GM18499 (cell line): Measurements from ENCODE around the gene NANOGP8.
"Not testable (repeated sequence)": the region's sequence is repeated elsewhere in the genome, so short reads cannot be mapped to it uniquely, and the experiment has no call there.

Experiments
- ATAC-seq: cut with Tn5 transposase; IDR thresholded peaks from one replicate; pipeline ENCODE4 v1.9.1; 2021; ENCODE audit warnings: moderate number of reproducible peaks; ENCODE audit not compliant: insufficient read depth, unreplicated experiment

The NANOGP8 gene, protein sequence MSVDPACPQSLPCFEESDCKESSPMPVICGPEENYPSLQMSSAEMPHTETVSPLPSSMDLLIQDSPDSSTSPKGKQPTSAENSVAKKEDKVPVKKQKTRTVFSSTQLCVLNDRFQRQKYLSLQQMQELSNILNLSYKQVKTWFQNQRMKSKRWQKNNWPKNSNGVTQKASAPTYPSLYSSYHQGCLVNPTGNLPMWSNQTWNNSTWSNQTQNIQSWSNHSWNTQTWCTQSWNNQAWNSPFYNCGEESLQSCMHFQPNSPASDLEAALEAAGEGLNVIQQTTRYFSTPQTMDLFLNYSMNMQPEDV

DNA sequence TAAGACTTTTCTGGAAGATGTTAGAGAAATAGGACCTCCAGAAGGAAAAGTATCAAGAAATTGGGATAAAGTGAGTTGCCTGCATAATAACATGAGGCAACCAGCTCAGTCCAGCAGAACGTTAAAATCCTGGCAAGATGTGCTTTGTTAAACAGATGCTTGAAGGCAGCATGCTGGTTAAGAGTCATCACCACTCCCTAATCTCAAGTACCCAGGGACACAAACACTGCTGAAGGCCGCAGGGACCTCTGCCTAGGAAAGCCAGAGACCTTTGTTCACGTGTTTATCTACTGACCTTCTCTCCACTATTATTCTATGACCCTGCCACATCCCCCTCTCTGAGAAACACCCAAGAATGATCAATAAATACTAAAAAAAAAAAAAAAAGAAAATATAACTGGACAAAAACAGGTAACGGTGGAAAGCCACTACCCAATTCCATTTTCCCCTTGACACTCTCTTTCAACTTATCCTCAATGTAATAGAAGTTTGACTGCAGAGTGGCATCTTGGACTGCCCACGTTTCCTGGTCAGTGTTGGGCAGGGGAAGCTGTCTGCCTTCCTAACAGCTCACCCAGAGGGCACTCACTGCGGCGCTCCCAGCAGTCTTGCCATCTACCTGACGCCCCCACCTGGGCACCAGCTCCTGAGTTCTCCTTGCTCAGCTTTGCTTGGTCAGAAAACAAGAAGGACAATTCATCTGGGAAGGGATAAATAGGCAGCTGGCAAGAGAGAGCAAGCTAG lies at the start of gene NANOGP8:
NANOGP8 (minus strand) TSS at position 120 of the 744 bp plus-strand sequence. CDS start 185 bp downstream, outside the sequence.
- ATAC-seq: not testable (repeated sequence)

DNA sequence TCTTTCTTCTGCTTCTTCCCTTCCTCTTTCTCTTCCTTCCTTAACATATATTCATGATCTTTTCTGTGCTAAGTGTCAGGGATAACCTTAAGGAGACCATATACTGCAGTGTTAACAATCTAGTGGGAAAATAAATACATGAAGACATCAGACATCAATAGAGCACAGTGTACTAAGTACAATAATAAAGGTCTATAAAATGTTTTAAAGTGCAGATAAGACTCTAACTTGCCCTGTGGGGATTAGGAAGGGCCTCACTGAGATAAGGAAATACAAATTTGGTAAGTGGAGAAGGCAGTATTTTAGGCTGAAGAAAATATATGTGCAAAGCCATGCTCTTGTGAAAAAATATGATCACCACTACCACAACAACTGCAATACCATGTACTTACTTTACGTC lies 49.2 kb upstream of the NANOGP8 start:
- no peak for ATAC-seq

- no peak for ATAC-seq
These were observed 45.1 kb upstream of the NANOGP8 start for GRCh38 chr15:35130245-35130644.

DNA sequence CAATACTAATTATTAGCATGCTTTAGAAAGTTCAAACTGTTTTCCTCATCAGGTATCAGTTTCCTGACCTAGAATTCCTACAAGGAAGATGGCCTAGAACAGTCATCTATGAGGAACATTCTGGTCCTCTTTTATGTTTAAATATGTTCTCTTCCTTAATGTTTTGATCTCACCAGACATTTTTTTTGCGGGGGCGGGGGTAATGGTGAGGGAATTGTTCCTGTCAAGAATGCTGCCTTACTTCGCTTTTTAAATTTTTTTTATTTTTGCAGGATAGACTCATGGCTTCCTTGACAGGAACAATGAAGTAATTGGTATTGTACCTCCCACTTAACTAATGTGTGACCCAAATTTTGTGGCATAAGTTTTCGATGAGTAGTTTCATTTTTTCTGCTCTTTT lies 44.3 kb upstream of the NANOGP8 start:
- ATAC-seq: no peak

DNA sequence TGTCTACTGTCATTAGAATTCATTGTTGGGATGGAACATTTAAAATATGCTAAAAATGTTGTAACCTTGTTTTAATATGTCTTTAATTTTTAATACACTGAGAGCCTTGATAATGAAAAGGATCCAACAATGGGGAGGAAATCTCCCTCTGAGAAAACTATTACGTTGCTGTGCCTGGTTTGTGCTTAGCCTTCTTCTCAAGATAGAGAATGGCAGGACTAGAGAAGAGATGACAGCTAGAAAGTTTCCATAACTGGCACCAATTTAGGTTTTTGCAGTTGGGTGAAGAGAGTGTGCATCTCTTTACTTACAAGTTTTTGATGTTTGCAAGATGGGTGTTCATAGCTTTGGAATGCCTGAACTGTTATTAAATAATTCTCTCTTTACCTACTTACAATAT lies 42.6 kb upstream of the NANOGP8 start:
- no peak for ATAC-seq

GRCh38 chr15:35126236-35126635 lies 41.1 kb upstream of the NANOGP8 start:
- ATAC-seq: no peak

GRCh38 chr15:35123743-35124142 lies 38.6 kb upstream of the NANOGP8 start:
- ATAC-seq: no peak

DNA sequence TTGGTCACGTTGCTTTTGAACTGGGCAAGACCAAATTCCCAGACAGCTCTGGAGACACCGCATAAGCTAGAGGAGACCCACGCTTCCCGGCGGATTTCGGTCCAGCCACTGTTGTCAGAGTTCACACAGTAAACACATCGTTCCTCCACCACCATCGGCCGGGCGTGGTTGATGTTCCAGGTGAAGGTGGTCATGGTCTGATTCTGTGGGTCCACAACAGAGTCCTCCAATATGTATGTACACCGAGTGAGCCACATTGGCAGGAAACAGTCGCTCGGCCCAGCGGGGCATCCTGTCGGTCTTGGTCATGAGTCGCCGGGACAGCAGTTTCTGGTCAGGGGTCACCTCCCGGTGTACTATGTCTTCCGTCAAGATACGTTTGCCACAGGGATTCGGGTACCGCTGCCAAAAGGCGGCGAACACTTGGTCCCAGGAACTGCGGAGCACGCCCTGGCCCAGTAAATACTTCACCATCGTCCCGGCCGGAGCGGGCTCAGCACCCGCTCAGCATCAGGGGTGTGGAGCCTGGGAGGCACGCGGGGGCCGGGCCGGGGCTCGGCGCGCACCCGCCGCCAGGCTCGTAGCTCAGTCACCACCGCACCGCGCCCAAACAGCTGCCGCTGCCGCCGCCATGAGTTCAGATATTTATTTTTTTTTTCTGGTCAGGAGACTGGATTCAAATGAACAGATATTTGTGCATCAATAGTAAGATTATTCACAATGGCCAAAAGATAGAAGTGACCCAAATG lies 36.7 kb upstream of the NANOGP8 start:
- ATAC-seq: no peak

GRCh38 chr15:35120173-35120572 lies 35.1 kb upstream of the NANOGP8 start:
- no peak for ATAC-seq

GRCh38 chr15:35118960-35119359 lies 33.9 kb upstream of the NANOGP8 start:
- no peak for ATAC-seq

GRCh38 chr15:35117543-35118265 lies 32.6 kb upstream of the NANOGP8 start:
- ATAC-seq: no peak

DNA sequence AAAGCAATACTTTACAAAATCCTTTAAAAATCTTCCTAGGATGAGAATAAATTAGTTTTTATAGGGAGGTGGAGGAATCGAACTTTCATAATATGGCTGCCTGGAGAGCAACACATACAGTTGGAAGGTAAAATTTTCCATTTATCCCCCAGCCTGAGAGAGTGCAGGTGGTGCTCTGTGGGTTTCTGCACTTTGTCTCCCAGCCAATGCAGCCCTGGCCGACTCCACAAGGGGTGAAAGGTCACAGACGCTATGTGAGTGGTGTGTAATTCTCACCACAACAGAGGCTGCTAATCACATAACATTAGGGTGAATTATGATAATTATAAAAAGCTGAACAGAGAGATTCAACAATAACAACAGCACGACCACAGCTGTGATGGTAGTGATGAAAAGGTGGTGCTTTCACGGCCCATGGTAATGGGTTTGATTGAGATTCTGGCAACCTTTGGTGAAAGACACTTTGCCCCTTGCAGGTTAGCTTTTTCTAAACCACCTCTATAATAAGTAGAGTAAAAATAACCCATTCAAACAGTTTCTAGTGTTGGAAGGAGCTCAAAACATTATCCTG lies 30.1 kb upstream of the NANOGP8 start:
- no peak for ATAC-seq

DNA sequence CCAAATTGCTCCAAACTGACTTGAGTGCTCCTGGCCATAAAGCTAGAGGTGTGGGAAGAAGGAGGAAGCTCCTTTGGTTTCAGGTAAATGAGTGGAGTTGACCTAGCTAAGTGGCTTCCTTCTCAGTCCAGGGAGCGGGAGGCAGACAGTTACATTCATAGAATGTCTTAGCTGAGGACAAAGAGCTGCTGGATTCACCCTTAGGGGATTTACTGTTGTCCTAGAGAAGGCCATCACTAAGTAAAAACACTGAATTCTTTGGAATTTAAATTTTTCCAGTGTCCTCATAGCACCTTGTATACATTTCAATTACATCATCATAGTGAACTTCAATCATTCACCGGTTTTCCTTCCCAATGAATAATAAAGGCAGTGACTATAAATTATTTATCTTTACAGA lies 27.3 kb upstream of the NANOGP8 start:
- ATAC-seq: no peak

DNA sequence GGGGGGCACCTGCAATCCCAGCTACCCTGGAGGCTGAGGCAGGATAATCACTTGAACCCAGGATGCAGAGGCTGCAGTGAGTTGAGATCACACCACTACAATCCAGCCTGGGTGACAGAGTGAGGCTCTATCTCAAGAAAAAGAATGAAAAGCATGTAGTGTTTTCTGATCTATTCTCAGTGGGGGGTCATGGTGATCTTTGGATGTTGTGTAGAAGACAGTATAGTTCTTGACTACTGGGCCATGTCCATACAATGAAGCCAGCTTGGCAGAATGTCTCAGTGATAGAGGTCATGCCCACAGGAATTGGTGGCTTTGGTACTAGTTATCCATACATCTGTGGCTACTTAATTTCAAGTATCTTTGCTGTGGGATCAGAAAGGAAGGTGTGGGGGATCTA lies 26.8 kb upstream of the NANOGP8 start:
- ATAC-seq: no peak

DNA sequence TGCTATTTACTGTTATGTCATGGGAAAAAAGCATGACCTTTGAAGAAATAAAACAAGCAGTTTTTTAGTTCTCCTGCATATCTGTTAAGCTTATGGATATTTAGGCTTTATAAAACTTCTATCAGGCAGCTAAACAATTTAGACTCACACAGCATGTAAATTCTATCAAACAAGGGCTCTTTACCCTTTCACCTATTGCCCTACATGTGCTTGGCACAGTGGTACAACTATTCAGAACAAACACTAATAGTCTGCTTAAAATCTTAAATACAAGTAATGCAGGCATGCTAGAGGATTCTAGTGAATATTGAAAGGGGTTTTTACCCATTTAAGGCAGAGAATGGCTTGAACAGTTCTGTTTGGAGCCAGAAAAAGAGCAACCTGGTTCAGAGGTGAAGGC lies 23.4 kb upstream of the NANOGP8 start:
- ATAC-seq: no peak

- ATAC-seq: no peak
These were observed 22.5 kb upstream of the NANOGP8 start for GRCh38 chr15:35107561-35107960.

DNA sequence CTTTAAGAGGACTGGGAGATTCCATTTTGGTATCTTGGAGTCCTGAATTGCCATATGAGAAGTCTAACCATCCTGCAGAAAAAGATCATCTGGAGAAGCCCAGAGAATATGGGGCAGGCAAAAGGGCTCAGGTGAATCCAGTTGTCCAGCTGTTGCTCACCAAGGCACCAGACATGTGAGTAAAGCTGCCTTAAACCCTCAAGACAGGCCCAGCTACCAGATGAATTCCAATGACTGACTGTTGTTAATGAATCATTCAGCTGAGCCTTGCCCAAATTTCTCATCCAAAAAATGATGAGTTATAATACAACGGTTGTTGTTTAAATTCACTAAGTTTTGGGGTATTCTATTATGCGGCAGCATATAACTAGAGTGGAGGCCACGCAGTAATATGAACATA lies 22.0 kb upstream of the NANOGP8 start:
- no peak for ATAC-seq

DNA sequence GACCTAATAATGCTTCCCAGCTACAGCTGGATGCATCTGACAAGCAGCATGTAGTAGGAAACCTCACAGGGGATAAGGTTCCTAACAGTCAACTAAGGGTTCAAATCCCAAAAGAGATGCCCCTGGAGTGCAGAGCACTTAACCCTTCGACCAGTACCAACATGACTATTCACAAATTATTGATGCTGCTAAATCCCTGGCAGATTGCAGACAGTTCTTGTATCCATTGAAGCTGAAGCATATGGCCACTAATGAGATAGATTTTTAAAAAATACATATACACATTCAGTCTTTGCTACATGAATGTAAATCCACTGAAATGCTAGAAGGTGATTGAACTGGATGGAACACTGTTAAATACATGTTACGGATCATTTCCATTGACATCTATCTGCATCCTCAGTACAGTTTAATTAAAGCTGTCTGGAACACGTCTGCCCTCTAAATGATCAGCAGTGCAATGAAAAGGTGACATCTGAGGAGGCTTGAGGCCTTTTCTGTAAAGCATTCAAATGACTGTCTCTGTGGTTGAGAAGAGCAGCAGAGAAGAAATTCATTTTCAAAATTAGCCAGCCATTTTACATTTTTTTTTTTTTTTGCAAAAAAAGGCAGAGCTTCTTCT lies 19.5 kb upstream of the NANOGP8 start:
- no peak for ATAC-seq

DNA sequence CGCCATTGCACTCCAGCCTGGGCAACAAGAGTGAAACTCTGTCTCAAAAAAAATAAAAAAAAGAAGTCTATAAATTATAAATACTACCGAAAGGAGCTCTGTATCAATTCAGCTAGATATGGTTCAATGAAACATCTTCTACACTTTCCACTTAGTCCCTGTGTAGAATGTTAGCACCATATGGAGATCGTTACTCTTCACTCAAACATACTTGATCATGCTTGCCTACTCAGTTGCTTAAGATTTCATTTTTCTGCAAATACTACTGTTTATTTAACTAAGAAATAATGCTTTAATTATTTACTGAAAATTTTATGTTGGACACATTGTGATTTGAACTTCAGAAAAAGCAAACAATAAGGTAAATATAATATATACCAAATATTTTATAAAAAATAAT lies 17.1 kb upstream of the NANOGP8 start:
- ATAC-seq: no peak

- no peak for ATAC-seq
These were observed 16.2 kb upstream of the NANOGP8 start for GRCh38 chr15:35101335-35101734.
